Activated CD4-positive, alpha-beta T cell treated with anti-CD3 and anti-CD28 coated beads, Interleukin-2, amount 10 ng/mL, durations not matched to agents 24 days and 14 days (primary cell): Measurements from ENCODE around the gene DNMT1. TPM values are rescaled to one million over a fixed set of nuclear protein-coding genes. Genes with fewer than 3 reads are reported as not detected.
A peak's percentile ranks its signal among the peaks of the same experiment; 100 is the strongest.

Experiments
- DNase-seq: peaks from one replicate; pipeline ENCODE4 v3.0.0; 2022
- H3K27ac Mint-ChIP-seq: one replicate; pipeline ENCODE4 v1.8.0; 2022; ENCODE audit warnings: mild to moderate bottlenecking, mixed read lengths
- H3K27me3 Mint-ChIP-seq: one replicate; pipeline ENCODE4 v1.8.0; 2022; ENCODE audit warnings: mixed read lengths
- H3K36me3 Mint-ChIP-seq: one replicate; pipeline ENCODE4 v1.8.0; 2022; ENCODE audit warnings: low read depth, mild to moderate bottlenecking, mixed read lengths
- H3K4me1 Mint-ChIP-seq: one replicate; pipeline ENCODE4 v1.8.0; 2021; ENCODE audit warnings: mixed read lengths
- H3K4me3 Mint-ChIP-seq: one replicate; pipeline ENCODE4 v1.8.0; 2022; ENCODE audit warnings: mild to moderate bottlenecking, moderate library complexity, mixed read lengths
- H3K9me3 Mint-ChIP-seq: one replicate; pipeline ENCODE4 v1.8.0; 2021; ENCODE audit warnings: mixed read lengths
- intact Hi-C: fragments of 100-400 bp; cut with micrococcal nuclease; formaldehyde crosslinking; loops from one replicate; pipeline ENCODE4 v1.15.1; 2023
- total RNA-seq: library from RNA; stranded (reverse); gene quantifications from 2 replicates; pipeline ENCODE4 v1.2.3, GENCODE V29; 2022

Gene DNMT1
- total RNA-seq, 1 donor from 2014 or later: 414 TPM

- DNase-seq: no peak
- Mint-ChIP-seq H3K36me3 (peaks cover 81% of the 10 kb centered on the region), H3K27ac (no peak overlapping the region), H3K9me3 (no peaks in the 10 kb centered on the region), H3K4me3 (no peak overlapping the region), H3K4me1 (peaks cover 2% of the 10 kb centered on the region), H3K27me3 (no peaks in the 10 kb centered on the region)
- intact Hi-C loops: no loop called here
Observed at GRCh38 chr19:10158485-10158884, 36.3 kb downstream of the DNMT1 start.

GRCh38 chr19:10158071-10158470 is 36.7 kb downstream of the DNMT1 start:
- H3K4me1 Mint-ChIP-seq: peaks cover 2% of the 10 kb centered on the region
- intact Hi-C loops: no loop called here
- no peaks in the 10 kb centered on the region for H3K27me3 Mint-ChIP-seq
- peaks cover 78% of the 10 kb centered on the region for H3K36me3 Mint-ChIP-seq
- DNase-seq: no peak
- H3K4me3 Mint-ChIP-seq: no peak overlapping the region
- H3K27ac Mint-ChIP-seq: no peak overlapping the region
- no peaks in the 10 kb centered on the region for H3K9me3 Mint-ChIP-seq

DNA sequence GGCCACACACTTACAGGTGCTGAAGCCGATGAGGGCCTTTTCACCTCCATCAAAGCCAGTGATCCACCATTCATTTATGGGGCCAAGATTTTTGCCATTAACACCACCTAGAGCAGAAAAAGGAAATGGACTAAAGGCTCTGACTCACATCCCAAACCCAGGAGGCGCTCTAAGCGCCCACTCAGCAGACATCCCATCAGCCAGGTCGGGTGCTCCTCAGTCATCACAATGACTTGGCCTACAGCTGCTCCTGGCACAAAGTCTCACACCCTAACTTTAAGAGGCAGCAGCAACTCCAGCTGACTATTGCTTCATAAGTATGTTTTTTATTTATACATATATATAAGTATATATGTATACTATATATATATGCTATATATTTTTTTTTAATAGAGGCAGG is 38.9 kb downstream of the DNMT1 start:
- H3K4me3 Mint-ChIP-seq: no peak overlapping the region
- DNase-seq: no peak
- intact Hi-C loops: no loop called here
- H3K27ac Mint-ChIP-seq: no peak overlapping the region
- no peaks in the 10 kb centered on the region for H3K9me3 Mint-ChIP-seq
- peaks cover 2% of the 10 kb centered on the region for H3K4me1 Mint-ChIP-seq
- H3K27me3 Mint-ChIP-seq: no peaks in the 10 kb centered on the region
- peaks cover 81% of the 10 kb centered on the region for H3K36me3 Mint-ChIP-seq

DNA sequence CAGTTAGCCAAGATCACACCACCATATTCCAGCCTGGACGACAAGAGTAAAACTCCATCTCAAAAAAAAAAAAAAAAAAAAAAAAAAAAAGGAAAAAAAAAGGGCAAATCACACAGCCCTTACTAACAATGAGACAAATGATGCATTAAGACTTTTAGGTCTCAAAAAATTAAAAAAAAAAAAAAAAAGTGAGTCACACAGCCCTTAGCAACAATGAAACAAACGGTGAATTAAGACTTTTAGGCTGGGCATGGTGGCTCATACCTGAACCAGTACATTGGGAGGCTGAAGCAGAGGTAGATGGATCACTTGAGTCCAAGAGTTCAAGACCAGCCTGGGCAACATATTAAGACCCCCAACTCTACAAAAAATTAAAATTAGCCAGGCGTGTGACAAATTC is 42.7 kb downstream of the DNMT1 start:
- intact Hi-C loops: no loop called here
- H3K36me3 Mint-ChIP-seq: peaks cover 78% of the 10 kb centered on the region
- H3K4me1 Mint-ChIP-seq: no peaks in the 10 kb centered on the region
- no peaks in the 10 kb centered on the region for H3K9me3 Mint-ChIP-seq
- H3K4me3 Mint-ChIP-seq: no peak overlapping the region
- H3K27ac Mint-ChIP-seq: no peak overlapping the region
- H3K27me3 Mint-ChIP-seq: no peaks in the 10 kb centered on the region
- no peak for DNase-seq

GRCh38 chr19:10151521-10151920 is 43.2 kb downstream of the DNMT1 start:
- DNase-seq: no peak
- Mint-ChIP-seq H3K4me1 (no peaks in the 10 kb centered on the region), H3K36me3 (peaks cover 77% of the 10 kb centered on the region), H3K4me3 (no peak overlapping the region), H3K9me3 (no peaks in the 10 kb centered on the region), H3K27ac (no peak overlapping the region), H3K27me3 (no peaks in the 10 kb centered on the region)
- intact Hi-C loops: no loop called here

DNA sequence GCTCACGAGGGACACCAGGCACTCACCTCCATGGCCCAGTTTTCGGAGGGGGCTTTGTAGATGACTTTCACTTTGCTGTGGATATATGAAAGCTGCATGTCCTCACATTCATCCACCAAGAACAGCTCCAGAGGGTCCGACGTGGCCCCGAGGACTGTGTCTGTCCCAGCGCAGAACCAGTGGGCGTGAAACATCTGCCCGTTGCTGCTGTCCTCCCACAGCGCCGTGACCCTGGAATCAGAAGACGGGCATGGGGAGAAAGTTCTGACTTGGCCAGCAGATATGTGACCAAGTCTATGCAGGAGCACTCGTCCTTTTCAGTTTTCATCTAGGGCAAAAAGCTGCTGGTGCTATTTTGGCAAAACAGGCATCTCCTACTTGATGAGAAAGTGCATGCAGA is 45.3 kb downstream of the DNMT1 start:
- Mint-ChIP-seq H3K9me3 (no peaks in the 10 kb centered on the region), H3K27me3 (no peaks in the 10 kb centered on the region), H3K27ac (no peak overlapping the region), H3K4me1 (peaks cover 4% of the 10 kb centered on the region), H3K36me3 (peaks cover 78% of the 10 kb centered on the region), H3K4me3 (no peak overlapping the region)
- intact Hi-C loops: no loop called here
- DNase-seq: no peak

DNA sequence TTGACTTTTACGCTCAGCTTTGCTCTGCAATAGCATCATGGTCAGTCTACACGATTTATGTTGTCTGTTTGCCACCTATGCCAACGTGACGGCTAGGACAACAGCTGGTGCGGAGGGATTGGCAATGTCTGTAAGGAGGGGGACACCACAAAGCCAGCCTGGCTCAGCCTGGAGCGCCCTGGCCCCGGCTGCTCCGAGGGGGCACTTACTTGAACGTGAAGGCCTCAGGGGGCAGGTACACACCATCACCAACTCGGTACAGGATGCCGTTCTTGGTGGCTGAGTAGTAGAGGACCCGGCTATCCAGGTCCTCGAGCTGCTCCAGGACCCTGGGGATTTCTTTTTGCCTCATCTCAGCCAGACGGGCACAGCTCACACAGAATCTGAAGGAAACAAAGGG is 48.6 kb downstream of the DNMT1 start:
- H3K4me3 Mint-ChIP-seq: no peak overlapping the region
- no peaks in the 10 kb centered on the region for H3K9me3 Mint-ChIP-seq
- DNase-seq: no peak
- H3K36me3 Mint-ChIP-seq: peaks cover 73% of the 10 kb centered on the region
- no peaks in the 10 kb centered on the region for H3K27me3 Mint-ChIP-seq
- H3K27ac Mint-ChIP-seq: peak overlapping the region; percentile 11
- peaks cover 18% of the 10 kb centered on the region for H3K4me1 Mint-ChIP-seq
- intact Hi-C loops: no loop called here

DNA sequence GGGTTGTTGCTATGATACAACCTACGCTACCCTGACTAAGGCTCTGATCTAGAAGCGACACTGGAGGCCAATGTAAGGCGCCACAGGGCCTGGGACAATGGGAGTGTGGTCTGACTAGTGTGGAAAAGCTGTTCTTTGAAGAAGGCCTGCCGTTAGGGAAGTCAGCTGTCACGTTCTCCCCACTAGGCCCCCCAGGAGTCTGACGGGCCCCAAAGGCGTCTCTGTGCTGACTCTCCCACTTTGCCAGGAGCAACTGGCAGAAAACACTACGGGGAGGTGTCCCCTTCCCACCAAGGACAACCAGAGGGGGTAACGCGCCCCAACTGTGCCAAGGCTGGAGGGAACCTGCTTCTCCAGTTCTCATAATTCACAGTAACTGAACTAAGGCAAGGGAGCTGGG is 49.7 kb downstream of the DNMT1 start:
- intact Hi-C loops: no loop called here
- Mint-ChIP-seq H3K27ac (no peak overlapping the region), H3K36me3 (peaks cover 74% of the 10 kb centered on the region), H3K4me3 (no peak overlapping the region), H3K9me3 (no peaks in the 10 kb centered on the region), H3K4me1 (peaks cover 18% of the 10 kb centered on the region), H3K27me3 (no peaks in the 10 kb centered on the region)
- DNase-seq: no peak

- peaks cover 18% of the 10 kb centered on the region for H3K4me1 Mint-ChIP-seq
- H3K36me3 Mint-ChIP-seq: peaks cover 70% of the 10 kb centered on the region
- no peak overlapping the region for H3K4me3 Mint-ChIP-seq
- intact Hi-C loops: no loop called here
- DNase-seq: no peak
- H3K9me3 Mint-ChIP-seq: no peaks in the 10 kb centered on the region
- H3K27ac Mint-ChIP-seq: no peak overlapping the region
- no peaks in the 10 kb centered on the region for H3K27me3 Mint-ChIP-seq
Observed at GRCh38 chr19:10144361-10144760, 50.4 kb downstream of the DNMT1 start.

DNA sequence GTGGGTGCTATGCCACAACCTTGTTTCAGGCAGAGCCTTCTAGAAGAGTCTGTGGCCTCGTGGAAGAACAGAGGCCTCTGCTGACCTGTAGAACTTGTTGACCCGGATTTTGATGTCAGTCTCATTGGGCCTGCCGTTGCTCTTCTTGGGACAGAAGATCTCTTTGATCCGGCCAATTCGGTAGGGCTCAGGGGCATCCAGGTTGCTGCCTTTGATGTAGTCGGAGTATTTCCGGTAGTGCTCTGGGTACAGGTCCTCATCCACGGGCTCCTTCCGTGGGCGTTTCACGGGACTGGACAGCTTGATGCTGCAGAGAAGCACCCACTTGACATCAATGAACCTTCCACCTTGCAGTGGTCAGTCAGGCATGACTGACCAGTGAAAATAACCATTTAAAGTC is 51.1 kb downstream of the DNMT1 start:
- Mint-ChIP-seq H3K27me3 (no peaks in the 10 kb centered on the region), H3K27ac (peak overlapping the region; percentile 72), H3K9me3 (no peaks in the 10 kb centered on the region), H3K4me1 (peaks cover 18% of the 10 kb centered on the region), H3K36me3 (peaks cover 73% of the 10 kb centered on the region), H3K4me3 (peak overlapping the region; percentile 69)
- intact Hi-C loops: no loop called here
- DNase-seq: peak; percentile 63

- Mint-ChIP-seq H3K4me3 (peak overlapping the region; percentile 69), H3K4me1 (peaks cover 18% of the 10 kb centered on the region), H3K27me3 (no peaks in the 10 kb centered on the region), H3K36me3 (peaks cover 70% of the 10 kb centered on the region), H3K9me3 (no peaks in the 10 kb centered on the region), H3K27ac (peak overlapping the region; percentile 86)
- intact Hi-C loops: no loop called here
- peak; percentile 80 for DNase-seq
Observed at GRCh38 chr19:10142701-10143375, 51.9 kb downstream of the DNMT1 start.

DNA sequence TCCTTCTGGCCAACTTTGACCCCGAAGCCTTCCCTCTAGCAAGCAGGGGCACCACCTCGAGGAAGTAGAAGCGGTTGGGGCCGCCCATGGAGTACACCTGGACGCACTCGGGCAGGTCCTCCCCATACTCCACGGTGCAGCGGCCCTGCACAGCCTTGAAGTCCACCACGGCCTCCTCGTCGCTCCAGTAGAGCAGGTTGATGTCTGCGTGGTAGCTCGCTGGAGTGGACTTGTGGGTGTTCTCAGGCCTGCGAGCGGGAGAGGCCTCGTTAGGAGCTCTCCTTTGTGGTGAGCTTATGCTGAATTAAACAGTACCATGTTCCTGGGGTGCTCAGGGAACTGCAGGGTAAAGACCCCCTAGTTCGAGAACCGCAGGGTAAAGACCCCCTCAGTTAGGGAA is 52.8 kb downstream of the DNMT1 start:
- Mint-ChIP-seq H3K27me3 (no peaks in the 10 kb centered on the region), H3K4me3 (no peak overlapping the region), H3K4me1 (peaks cover 18% of the 10 kb centered on the region), H3K36me3 (peaks cover 72% of the 10 kb centered on the region), H3K27ac (peak overlapping the region; percentile 34), H3K9me3 (no peaks in the 10 kb centered on the region)
- DNase-seq: no peak
- intact Hi-C loops: no loop called here

- Mint-ChIP-seq H3K27ac (peak overlapping the region; percentile 34), H3K4me1 (peaks cover 18% of the 10 kb centered on the region), H3K9me3 (no peaks in the 10 kb centered on the region), H3K4me3 (no peak overlapping the region), H3K36me3 (peaks cover 70% of the 10 kb centered on the region), H3K27me3 (no peaks in the 10 kb centered on the region)
- intact Hi-C loops: no loop called here
- DNase-seq: no peak
Observed at GRCh38 chr19:10141479-10141878, 53.3 kb downstream of the DNMT1 start.

DNA sequence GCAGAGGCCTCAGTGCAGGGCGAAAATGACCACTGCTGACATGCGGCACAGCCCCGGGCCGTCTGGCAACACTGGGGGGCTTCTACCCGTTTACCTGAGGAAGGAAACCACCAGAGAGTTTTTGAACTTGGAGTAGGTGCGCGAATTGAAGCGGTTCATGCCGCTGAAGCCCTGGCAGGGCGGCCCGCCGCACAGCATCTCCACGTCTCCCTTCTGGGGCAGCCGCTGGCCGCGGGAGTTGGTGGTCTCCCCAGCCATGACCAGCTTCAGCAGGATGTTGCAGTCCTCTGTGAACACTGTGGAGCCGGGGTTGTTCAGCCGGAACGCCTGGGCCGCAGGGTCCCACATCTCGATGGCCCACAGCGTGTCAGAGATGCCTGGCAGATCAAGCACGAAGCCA is 54.8 kb downstream of the DNMT1 start:
- no peak overlapping the region for H3K27ac Mint-ChIP-seq
- intact Hi-C loops: no loop called here
- H3K9me3 Mint-ChIP-seq: no peaks in the 10 kb centered on the region
- peaks cover 58% of the 10 kb centered on the region for H3K36me3 Mint-ChIP-seq
- H3K4me1 Mint-ChIP-seq: peaks cover 15% of the 10 kb centered on the region
- H3K27me3 Mint-ChIP-seq: no peaks in the 10 kb centered on the region
- no peak overlapping the region for H3K4me3 Mint-ChIP-seq
- no peak for DNase-seq
